Effector memory CD4-positive, alpha-beta T cell (primary cell): ENCODE measurements around the gene FAM193B.

ENCODE experiments used
- DNase-seq, 3 donors: peaks; one replicate each; pipeline ENCODE4 v3.0.0-alpha.2; 2020
- H3K27ac ChIP-seq: 2 replicates; pipeline ENCODE4 v1.7.0; 2013; ENCODE audit warnings: mild to moderate bottlenecking, low read length, moderate library complexity; ENCODE audit not compliant: insufficient read depth, poor library complexity, severe bottlenecking
- H3K27me3 ChIP-seq: replicated peaks from 2 replicates; pipeline ENCODE4 v1.7.0; 2013; ENCODE audit warnings: mild to moderate bottlenecking, low read length; ENCODE audit not compliant: insufficient read depth, control insufficient read depth, poor library complexity, severe bottlenecking
- H3K36me3 ChIP-seq: 2 replicates; pipeline ENCODE4 v1.7.0; 2013; ENCODE audit warnings: mild to moderate bottlenecking, low read length, moderate library complexity; ENCODE audit not compliant: control insufficient read depth, insufficient read depth
- H3K4me1 ChIP-seq: 2 replicates; pipeline ENCODE4 v1.7.0; 2013; ENCODE audit warnings: low read length, mild to moderate bottlenecking; ENCODE audit not compliant: control insufficient read depth, insufficient read depth, poor library complexity, severe bottlenecking
- H3K4me3 ChIP-seq: 2 replicates; pipeline ENCODE4 v1.7.0; 2013; ENCODE audit warnings: low read length, low read depth, mild to moderate bottlenecking; ENCODE audit not compliant: insufficient read depth, poor library complexity, severe bottlenecking
- H3K9me3 ChIP-seq: 2 replicates; pipeline ENCODE4 v1.7.0; 2013; ENCODE audit warnings: mild to moderate bottlenecking, low read length, moderate library complexity; ENCODE audit not compliant: control insufficient read depth

The FAM193B gene

DNA sequence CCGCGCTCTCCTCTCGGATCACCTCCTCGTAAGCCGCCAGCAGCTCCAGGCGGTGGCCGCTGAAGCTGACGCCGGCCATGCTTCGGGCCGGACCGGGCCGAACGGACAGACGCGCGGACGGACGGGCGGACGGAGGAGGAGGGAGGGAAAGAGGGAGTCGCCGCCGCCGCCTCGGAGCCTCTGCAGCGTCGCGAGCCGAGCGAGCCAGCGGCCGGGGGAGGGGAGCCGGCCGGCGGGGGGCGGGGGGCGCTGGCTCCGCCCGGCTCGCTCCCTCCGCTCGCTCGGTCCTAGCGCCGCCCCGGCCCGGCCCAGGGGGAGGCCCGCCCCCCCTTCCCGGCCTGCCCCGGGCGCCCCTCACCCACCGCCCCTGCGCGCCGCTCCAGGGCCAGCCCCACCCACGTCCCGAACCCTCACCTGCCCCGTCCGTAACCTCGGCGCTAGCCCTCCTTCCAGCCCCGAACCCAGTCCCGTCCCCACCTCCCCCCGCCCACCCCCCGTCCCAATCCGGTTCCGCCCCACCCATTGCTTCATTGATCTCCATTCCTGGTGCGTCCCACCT is 80.8 kb downstream of the FAM193B start, which contains the start of gene DBN1:
TSS of gene DBN1 (minus strand) at position 192 of the 559 bp plus-strand sequence. CDS start at position 79, 113 bp downstream.
- Histone ChIP-seq H3K4me1 (peaks cover 10% of the 10 kb centered on the region), H3K27me3 (no peaks in the 10 kb centered on the region), H3K36me3 (no peaks in the 10 kb centered on the region), H3K27ac (no peak within 1 kb of the TSS), H3K9me3 (no peaks in the 10 kb centered on the region), H3K4me3 (peak within 1 kb of the TSS; percentile 44)
- no peak for DNase-seq

DNA sequence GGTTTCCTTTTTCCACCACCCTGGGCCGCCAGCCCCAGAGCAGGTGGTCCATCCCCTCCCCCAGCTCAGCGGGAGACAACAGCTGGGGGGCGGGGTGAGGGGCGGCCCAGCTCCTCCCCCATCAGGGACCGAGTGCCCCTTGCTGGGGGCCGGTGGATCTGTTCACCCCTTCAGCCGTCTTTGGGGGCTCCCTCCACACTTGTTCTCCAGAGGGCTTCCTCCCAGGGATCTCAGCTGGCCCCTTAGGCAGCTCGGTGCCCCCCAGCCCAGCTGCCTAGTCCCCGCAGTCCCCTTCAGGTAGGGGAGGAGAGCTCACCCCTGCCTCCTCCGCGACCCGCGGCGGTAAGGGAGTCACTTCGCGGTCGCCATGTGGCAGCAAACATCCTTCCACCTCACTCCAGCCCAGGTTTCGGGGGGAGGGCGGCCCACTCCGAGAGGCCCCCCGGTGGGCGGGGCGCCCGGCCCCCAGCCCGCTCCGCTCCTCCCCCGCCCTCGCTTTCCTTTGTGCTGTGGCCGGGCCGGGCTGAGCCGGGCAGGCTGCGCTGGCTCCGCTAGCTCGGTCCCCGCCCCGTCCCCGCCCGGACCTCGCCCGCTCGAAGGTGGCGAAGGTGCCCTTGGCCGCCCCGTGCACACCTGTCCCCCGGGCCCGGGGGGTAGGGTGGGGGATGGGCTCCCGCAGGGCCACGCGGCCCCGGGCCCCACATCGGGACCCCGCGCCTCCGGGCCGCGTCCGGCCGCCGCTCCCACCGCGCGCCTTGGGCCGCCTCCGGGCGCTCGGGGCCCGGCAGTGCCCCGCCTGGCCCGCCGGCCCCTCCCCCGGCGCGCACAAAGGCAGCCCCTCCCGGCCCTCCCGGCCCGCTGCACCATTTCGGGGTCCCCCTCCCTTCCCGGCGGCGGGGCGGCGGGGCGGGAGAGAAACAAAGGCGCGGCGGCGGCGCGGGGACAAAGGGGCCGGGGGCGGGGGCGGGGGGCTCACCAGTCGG is 81.6 kb downstream of the FAM193B start:
- H3K27ac ChIP-seq, result no peak overlapping the region
- H3K4me1 ChIP-seq, result peaks cover 10% of the 10 kb centered on the region
- H3K36me3 ChIP-seq, result no peaks in the 10 kb centered on the region
- DNase-seq, result peak; percentile 25 to 28 (median 28)
- no peaks in the 10 kb centered on the region for H3K9me3 ChIP-seq
- H3K4me3 ChIP-seq, result peak overlapping the region; percentile 44
- no peaks in the 10 kb centered on the region for H3K27me3 ChIP-seq

DNA sequence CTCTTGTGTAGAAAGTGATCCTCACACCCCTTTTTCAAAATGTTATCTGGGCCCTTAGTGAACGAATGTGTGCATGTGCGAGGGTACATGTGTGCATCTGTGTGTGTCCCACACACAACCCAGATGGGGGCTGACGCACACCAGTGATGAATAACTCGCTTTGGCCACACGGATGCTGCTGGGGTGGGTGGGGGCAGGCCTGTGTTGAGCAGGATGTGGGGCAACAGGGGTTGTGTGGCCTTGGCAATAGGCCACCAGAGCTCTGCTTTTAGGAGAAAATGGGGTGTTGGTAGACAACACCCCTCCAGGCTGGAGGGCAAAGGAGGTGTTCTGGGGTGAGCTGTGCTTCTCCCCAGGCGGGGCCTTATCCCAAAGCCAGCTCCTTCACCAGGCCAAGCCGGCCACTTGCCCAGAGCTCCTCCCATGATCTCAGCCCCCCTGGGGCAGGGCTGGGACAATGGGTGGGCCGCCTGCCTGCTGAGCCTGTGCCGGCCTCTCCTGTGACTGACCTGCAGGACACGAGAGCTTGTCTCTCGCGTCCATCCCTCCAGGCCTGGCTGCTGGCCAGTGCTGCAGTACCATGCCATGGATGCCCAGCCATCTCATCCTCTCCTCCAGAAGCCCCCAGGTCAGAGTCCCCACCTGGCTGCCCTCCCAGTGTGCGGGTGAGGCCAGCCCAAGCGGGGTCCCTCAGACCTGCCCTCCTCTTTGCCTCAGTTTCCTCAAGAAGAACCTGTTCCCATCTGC is 82.6 kb downstream of the FAM193B start:
- no peaks in the 10 kb centered on the region for H3K36me3 ChIP-seq
- no peaks in the 10 kb centered on the region for H3K27me3 ChIP-seq
- DNase-seq, result no peak
- H3K9me3 ChIP-seq, result no peaks in the 10 kb centered on the region
- H3K4me1 ChIP-seq, result peaks cover 10% of the 10 kb centered on the region
- H3K27ac ChIP-seq, result no peak overlapping the region
- H3K4me3 ChIP-seq, result no peak overlapping the region

DNA sequence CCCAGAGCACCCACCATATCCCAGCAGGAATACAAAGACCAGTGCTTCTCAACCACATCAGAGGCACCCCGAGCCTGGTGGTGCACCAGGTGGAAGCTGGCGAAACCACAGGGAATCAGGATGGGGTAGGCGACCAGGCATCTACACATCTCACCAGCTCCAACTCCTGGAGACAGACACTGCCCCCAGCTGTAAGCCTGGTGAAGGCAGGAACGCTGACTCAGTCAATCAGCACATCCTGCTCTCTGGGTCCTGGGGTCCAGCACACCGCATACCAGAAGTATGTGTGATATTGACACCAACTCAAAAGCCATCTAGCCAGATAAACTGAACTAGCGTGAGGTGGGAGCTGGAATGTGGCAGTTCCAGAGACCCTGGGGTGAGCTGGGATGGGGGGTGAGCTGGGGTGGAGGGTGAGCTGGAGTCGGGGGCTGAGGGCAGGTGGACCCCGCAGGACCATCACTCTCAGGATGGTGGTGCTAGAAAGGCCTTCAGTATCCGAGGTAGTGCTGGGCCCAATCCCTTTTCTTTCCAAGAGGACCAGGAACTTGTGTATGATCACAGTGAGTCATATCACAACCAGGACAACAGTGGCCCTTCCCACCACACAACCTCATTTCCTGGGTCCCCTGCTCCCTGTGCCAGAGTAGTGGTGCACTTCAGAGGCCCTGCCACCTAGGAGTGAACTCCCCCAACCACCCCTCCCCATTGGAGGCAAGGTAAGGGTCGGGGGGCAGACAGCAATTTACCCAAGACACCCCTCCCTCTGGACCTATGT is 83.4 kb downstream of the FAM193B start:
- Histone ChIP-seq H3K9me3 (no peaks in the 10 kb centered on the region), H3K36me3 (no peaks in the 10 kb centered on the region), H3K4me3 (no peak overlapping the region), H3K27ac (no peak overlapping the region), H3K4me1 (peaks cover 10% of the 10 kb centered on the region), H3K27me3 (no peaks in the 10 kb centered on the region)
- no peak for DNase-seq
